Pancreas (tissue), 10 donors: ENCODE data around the gene LCP1. TPM values are rescaled to one million over a fixed set of nuclear protein-coding genes. Genes with fewer than 3 reads are reported as not detected.
A peak's percentile ranks its signal among the peaks of the same experiment; 100 is the strongest.

Experiments
- ATAC-seq, 4 donors: fragments of 200-7000 bp; cut with Tn5 transposase; one replicate each; pipeline versions ENCODE4 v1.8.0 to v1.9.1; 2020; ENCODE audit warnings: mild to moderate bottlenecking in 4 of 4, moderate library complexity in 4 of 4
- DNase-seq, 6 donors: peaks; one replicate each; pipeline ENCODE4 v3.0.0-alpha.2; 2020
- FAIRE-seq: peaks from 2 replicates; lab custom pipeline; 2012; peaks lifted over from hg19 to GRCh38; lab: Jason Lieb, UNC
- H3K27ac ChIP-seq, 4 donors: fragments of 200-600 bp; sonication (generic); 1 replicate in 3 of 4; 2 replicates in 1 of 4; pipeline versions ENCODE4 v1.5.0 to v1.8.0; 2020
- H3K27me3 ChIP-seq, 4 donors: fragments of 200-600 bp; one replicate each; pipeline ENCODE4 v1.8.0; 2021
- H3K36me3 ChIP-seq, 3 donors: fragments of 200-600 bp; sonication (generic) in 1 of 3; one replicate each; pipeline versions ENCODE4 v1.5.0 to v1.8.0; 2020 to 2021
- H3K4me1 ChIP-seq, 3 donors: fragments of 200-600 bp; one replicate each; pipeline ENCODE4 v1.8.0; 2021
- H3K4me3 ChIP-seq, 4 donors: fragments of 200-600 bp; sonication (generic) in 2 of 4; one replicate each; pipeline versions ENCODE4 v1.5.0 to v1.8.0; 2020 to 2021
- H3K9me3 ChIP-seq, 4 donors: fragments of 200-600 bp; one replicate each; pipeline ENCODE4 v1.8.0; 2021
- WGBS, 2 donors: extraction: QIAGEN DNeasy Blood & Tissue Kit; methylation state at CpG; one replicate each; pipeline ENCODE4 v1.1.7; 2013; 5-methylcytosine and 5-hydroxymethylcytosine counted together
- intact Hi-C, 3 donors: fragments of 100-400 bp; cut with DNase I; formaldehyde crosslinking; loops; one replicate each; pipeline versions ENCODE4 v1.11.1 to v1.14.2; 2022
- polyA plus RNA-seq, 2 donors: library from polyadenylated mRNA; stranded (reverse); fragments of 200-250 nt; gene quantifications; one replicate each; pipeline ENCODE4 v1.2.3, GENCODE V29; 2013
- total RNA-seq, 6 donors: library from RNA; stranded (reverse); fragmentation: NEBNext Ultra II Directional in 4 of 6; extraction: Animal tissue kit (Norgen Biotek cat#: 25700) in 4 of 6; gene quantifications; one replicate each; pipeline versions ENCODE4 v1.2.1 to v1.2.4, GENCODE V29; 2021 to 2023
- TF ChIP-seq, protein P1 (sequence below), 4 donors: fragments of 200-600 bp; sonication (generic) in 3 of 4; IDR thresholded peaks; one replicate each; pipeline versions ENCODE4 v1.5.0 to v1.8.0; 2021; ENCODE audit warnings: antibody characterized with exemption in 4 of 4
- donor health status: healthy with polysubstance abuse.
- donor health status: DM: no; HTN: no; CAD: no; lungs with moderate emphysema.
- donor health status: DM: no; HTN: no; CAD: no.
- donor health status: control.
- donor health status: control.
- donor health status: Bipolar disorder and iron deficiency.
- donor health status: DM: yes; HTN: yes; CAD: no.
- donor health status: DM: no; HTN: no; CAD: no.
- donor health status: DM: no; HTN: no; CAD: no.
- donor health status: DM: yes; HTN: yes; CAD: no.

The LCP1 gene
- total and polyA plus RNA-seq, 8 donors = 2.0 to 38.3 (median 5.2) TPM

- Histone ChIP-seq H3K4me1 (peaks cover 0 to 5% (median 0%) of the 10 kb centered on the region in 3 donors), H3K27ac (no peak overlapping the region), H3K36me3 (no peaks in the 10 kb centered on the region), H3K27me3 (no peaks in the 10 kb centered on the region), H3K9me3 (no peaks in the 10 kb centered on the region), H3K4me3 (no peak overlapping the region)
- DNase-seq (peak in 1 of 6 donors; percentile 31), FAIRE-seq (peak; percentile 41), ATAC-seq (peak; percentile 53 to 95 (median 88))
- TF ChIP-seq, protein P1, sequence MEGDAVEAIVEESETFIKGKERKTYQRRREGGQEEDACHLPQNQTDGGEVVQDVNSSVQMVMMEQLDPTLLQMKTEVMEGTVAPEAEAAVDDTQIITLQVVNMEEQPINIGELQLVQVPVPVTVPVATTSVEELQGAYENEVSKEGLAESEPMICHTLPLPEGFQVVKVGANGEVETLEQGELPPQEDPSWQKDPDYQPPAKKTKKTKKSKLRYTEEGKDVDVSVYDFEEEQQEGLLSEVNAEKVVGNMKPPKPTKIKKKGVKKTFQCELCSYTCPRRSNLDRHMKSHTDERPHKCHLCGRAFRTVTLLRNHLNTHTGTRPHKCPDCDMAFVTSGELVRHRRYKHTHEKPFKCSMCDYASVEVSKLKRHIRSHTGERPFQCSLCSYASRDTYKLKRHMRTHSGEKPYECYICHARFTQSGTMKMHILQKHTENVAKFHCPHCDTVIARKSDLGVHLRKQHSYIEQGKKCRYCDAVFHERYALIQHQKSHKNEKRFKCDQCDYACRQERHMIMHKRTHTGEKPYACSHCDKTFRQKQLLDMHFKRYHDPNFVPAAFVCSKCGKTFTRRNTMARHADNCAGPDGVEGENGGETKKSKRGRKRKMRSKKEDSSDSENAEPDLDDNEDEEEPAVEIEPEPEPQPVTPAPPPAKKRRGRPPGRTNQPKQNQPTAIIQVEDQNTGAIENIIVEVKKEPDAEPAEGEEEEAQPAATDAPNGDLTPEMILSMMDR (IDR thresholded peaks at IDR 0.05) = peak; percentile 28 to 75 (median 53)
- WGBS, 2 donors = 12% methylated on average over 4 of the region's 4 CpGs
- intact Hi-C loops = no loop called here
These were observed 21.4 kb downstream of the LCP1 start for GRCh38 chr13:46160471-46161066.

DNA sequence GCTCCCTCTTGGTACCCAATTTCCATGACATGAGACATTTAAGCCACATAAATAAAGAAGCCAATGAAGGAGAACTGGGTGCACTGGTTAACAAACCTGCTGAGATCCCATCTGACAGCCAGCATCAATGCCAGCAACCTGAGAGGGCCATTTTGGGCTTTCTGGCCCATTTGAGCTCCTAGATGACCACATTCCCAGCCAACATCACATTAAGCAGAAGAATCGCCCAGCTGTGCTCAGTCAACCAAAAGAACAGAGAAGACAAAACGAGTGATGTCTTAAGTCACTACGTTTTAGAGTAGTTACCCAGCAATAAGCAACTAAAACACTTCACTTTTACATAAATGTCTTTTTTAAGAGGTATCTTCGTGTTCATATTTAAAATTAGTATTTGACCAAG lies 21.9 kb downstream of the LCP1 start:
- Histone ChIP-seq H3K4me1 (peaks cover 0 to 5% (median 0%) of the 10 kb centered on the region in 3 donors), H3K9me3 (no peaks in the 10 kb centered on the region), H3K27me3 (no peaks in the 10 kb centered on the region), H3K27ac (no peak overlapping the region), H3K36me3 (no peaks in the 10 kb centered on the region), H3K4me3 (no peak overlapping the region)
- TF ChIP-seq, protein P1 (IDR thresholded peaks at IDR 0.05) = no peak
- ATAC-seq = no peak
- no peak for DNase-seq
- WGBS, 2 donors = 56 to 59% methylated on average over 4 of the region's 4 CpGs
- intact Hi-C loops = no loop called here
- no peak for FAIRE-seq

DNA sequence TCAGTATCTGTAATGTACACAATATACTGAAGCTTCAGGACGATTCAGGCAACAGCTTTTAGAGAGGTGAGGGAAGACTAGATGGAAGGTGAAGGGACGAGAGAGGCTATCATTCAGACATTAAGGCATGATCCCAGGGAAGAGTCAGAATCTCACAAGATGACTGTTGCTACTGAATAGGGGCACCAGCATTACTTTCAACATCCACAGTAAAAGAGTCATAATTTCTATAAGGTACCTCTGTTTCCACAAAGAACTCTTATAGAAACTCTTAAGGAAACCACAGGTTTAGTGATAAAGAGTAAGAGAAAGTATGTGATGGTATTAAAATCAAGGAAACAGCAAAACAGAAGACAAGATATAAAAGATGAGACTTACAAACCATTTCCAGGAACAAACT lies 23.0 kb downstream of the LCP1 start:
- no peaks in the 10 kb centered on the region for H3K9me3 ChIP-seq
- H3K4me3 ChIP-seq = no peak overlapping the region
- no peak overlapping the region for H3K27ac ChIP-seq
- no peak for ATAC-seq
- DNase-seq = no peak
- H3K27me3 ChIP-seq = no peaks in the 10 kb centered on the region
- peaks cover 1 to 10% (median 7%) of the 10 kb centered on the region in 3 donors for H3K4me1 ChIP-seq
- intact Hi-C loops = loop anchor here in 1 of 3 donors (10.0 kb wide), 1 partner anchor 354 kb away; no protein-coding TSS in a partner anchor
- WGBS, 2 donors = 79 to 81% methylated on average over 2 of the region's 2 CpGs
- no peaks in the 10 kb centered on the region for H3K36me3 ChIP-seq
- TF ChIP-seq, protein P1 (IDR thresholded peaks at IDR 0.05) = no peak
- FAIRE-seq = no peak

DNA sequence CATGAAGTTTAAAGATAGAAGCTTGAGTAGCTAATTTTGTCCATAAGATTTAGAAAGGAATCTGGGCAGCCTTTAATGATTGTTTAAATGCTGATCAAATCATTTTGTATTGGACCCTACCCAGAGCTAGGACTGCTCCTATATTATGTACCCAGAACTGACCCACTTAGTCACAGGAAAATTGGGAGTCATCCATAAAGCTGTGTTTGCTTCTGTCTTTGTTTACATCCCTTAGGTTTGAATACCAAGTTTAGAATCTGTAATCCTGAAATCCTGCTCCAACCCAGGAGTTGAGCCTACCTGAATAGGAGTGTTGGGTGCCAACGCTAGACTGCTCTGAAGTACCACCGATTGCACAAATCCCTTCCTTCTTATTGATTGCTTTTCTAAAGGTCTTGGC lies 23.8 kb downstream of the LCP1 start:
- ATAC-seq (no peak), DNase-seq (no peak), FAIRE-seq (no peak)
- WGBS, 2 donors = 47 to 53% methylated on average over 2 of the region's 2 CpGs
- H3K27ac ChIP-seq = no peak overlapping the region
- H3K27me3 ChIP-seq = no peaks in the 10 kb centered on the region
- no peaks in the 10 kb centered on the region for H3K36me3 ChIP-seq
- H3K4me1 ChIP-seq = peaks cover 6 to 10% (median 10%) of the 10 kb centered on the region in 3 donors
- TF ChIP-seq, protein P1 (IDR thresholded peaks at IDR 0.05) = no peak
- intact Hi-C loops = loop anchor here in 1 of 3 donors (10.0 kb wide), 1 partner anchor 353 kb away; no protein-coding TSS in a partner anchor
- no peak overlapping the region for H3K4me3 ChIP-seq
- no peaks in the 10 kb centered on the region for H3K9me3 ChIP-seq
